ENCODE data around the gene FLT1.

The FLT1 gene

GRCh38 chr13:28485097-28485496 lies 9.8 kb downstream of the FLT1 start:
- TF ChIP-seq, protein P1, sequence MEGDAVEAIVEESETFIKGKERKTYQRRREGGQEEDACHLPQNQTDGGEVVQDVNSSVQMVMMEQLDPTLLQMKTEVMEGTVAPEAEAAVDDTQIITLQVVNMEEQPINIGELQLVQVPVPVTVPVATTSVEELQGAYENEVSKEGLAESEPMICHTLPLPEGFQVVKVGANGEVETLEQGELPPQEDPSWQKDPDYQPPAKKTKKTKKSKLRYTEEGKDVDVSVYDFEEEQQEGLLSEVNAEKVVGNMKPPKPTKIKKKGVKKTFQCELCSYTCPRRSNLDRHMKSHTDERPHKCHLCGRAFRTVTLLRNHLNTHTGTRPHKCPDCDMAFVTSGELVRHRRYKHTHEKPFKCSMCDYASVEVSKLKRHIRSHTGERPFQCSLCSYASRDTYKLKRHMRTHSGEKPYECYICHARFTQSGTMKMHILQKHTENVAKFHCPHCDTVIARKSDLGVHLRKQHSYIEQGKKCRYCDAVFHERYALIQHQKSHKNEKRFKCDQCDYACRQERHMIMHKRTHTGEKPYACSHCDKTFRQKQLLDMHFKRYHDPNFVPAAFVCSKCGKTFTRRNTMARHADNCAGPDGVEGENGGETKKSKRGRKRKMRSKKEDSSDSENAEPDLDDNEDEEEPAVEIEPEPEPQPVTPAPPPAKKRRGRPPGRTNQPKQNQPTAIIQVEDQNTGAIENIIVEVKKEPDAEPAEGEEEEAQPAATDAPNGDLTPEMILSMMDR (IDR thresholded peaks at IDR 0.05; ENCODE audit: low read depth, low read length), result no peak
- DNase-seq (ENCODE audit: low read depth in 2 of 2), result no peak
- H3K4me3 ChIP-seq (replicated peaks in 1 of 2; ENCODE audit: low read depth in 2 of 2, low read length in 2 of 2), result no peak overlapping the region

GRCh38 chr13:28483313-28483931 lies 11.5 kb downstream of the FLT1 start:
- TF ChIP-seq, protein P1 (IDR thresholded peaks at IDR 0.05; ENCODE audit: low read depth, low read length), result no peak
- no peak for DNase-seq (ENCODE audit: low read depth in 2 of 2)
- no peak overlapping the region for H3K4me3 ChIP-seq (replicated peaks in 1 of 2; ENCODE audit: low read depth in 2 of 2, low read length in 2 of 2)

DNA sequence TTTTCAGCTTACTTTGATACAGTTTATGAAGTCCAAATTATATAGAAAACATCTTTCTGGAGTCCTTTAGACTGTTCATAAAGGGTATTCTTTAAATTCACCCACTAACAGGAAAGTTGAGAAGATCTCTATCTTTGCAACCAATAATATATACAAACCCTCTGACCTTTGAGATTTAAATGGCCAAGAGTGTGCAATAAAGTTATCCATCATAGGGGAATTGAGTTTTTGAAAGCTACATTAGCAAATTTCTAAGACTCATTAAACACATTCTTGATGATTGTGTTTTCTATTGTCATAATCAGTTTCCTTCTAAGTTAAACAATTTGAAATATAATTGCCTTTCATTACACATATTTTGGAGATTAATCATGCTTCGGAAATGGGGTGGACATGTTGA lies 15.9 kb downstream of the FLT1 start:
- no peak overlapping the region for H3K4me3 ChIP-seq (replicated peaks in 1 of 2; ENCODE audit: low read depth in 2 of 2, low read length in 2 of 2)
- TF ChIP-seq, protein P1 (IDR thresholded peaks at IDR 0.05; ENCODE audit: low read depth, low read length), result no peak
- DNase-seq (ENCODE audit: low read depth in 2 of 2), result no peak

- TF ChIP-seq, protein P1 (IDR thresholded peaks at IDR 0.05; ENCODE audit: low read depth, low read length), result no peak
Measured at GRCh38 chr13:28478127-28478526, 16.8 kb downstream of the FLT1 start.

DNA sequence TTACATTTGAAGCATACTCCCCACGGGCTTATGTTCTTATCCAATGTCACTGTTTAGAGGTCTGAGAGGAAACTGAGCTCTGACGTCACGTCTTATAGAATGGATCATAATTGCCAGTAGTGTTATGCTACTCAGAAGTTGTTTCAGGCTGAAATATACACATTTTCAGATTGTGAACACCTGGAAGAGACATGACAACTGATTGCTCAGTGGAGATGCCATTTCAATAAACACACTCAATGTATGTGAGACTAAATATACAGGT lies 17.3 kb downstream of the FLT1 start:
- TF ChIP-seq, protein P1 (IDR thresholded peaks at IDR 0.05; ENCODE audit: low read depth, low read length), result no peak
- no peak for DNase-seq (ENCODE audit: low read depth in 2 of 2)
- H3K4me3 ChIP-seq (replicated peaks in 1 of 2; ENCODE audit: low read depth in 2 of 2, low read length in 2 of 2), result no peak overlapping the region

More at GRCh38 chr13:28478127-28478526, 16.8 kb downstream of the FLT1 start:
- DNase-seq (ENCODE audit: low read depth in 2 of 2), result peak in 1 of 2 donors; percentile 52
- H3K4me3 ChIP-seq (replicated peaks in 1 of 2; ENCODE audit: low read depth in 2 of 2, low read length in 2 of 2), result no peak overlapping the region

GRCh38 chr13:28476919-28477708 lies 17.8 kb downstream of the FLT1 start:
- DNase-seq (ENCODE audit: low read depth in 2 of 2), result no peak
- TF ChIP-seq, protein P1 (IDR thresholded peaks at IDR 0.05; ENCODE audit: low read depth, low read length), result no peak
- no peak overlapping the region for H3K4me3 ChIP-seq (replicated peaks in 1 of 2; ENCODE audit: low read depth in 2 of 2, low read length in 2 of 2)

Data from cardiac fibroblast (primary cell).